SIG-M5 (cell line): Measurements from ENCODE around the gene VPS16.

Experiments used
- DNase-seq: peaks from one replicate; lab custom pipeline; 2025; lab: John Stamatoyannopoulos, UW

The VPS16 gene

GRCh38 chr20:2902291-2902690, 61.7 kb downstream of the VPS16 start:
- DNase-seq = no peak

- DNase-seq = no peak
Measured at GRCh38 chr20:2902818-2903217, 62.3 kb downstream of the VPS16 start.

- DNase-seq = no peak
Measured at GRCh38 chr20:2903686-2904085, 63.1 kb downstream of the VPS16 start.

- DNase-seq = no peak
Measured at GRCh38 chr20:2907519-2907918, 67.0 kb downstream of the VPS16 start.

GRCh38 chr20:2909953-2910352, 69.4 kb downstream of the VPS16 start:
- no peak for DNase-seq

GRCh38 chr20:2911200-2911599, 70.7 kb downstream of the VPS16 start:
- no peak for DNase-seq

GRCh38 chr20:2914160-2914559, 73.6 kb downstream of the VPS16 start:
- DNase-seq = no peak
